GM20431 (cell line): ENCODE results near the gene IFNA4.
"Not testable (repeated sequence)": the region's sequence is repeated elsewhere in the genome, so short reads cannot be mapped to it uniquely, and the experiment has no call there.

Experiments used
- in situ Hi-C: fragments of 300-500 bp; cut with MseI, MboI; formaldehyde crosslinking; loops from one replicate; pipeline ENCODE4 v1.15.0; 2020; ENCODE audit warnings: low sequenced_read_pairs; ENCODE audit not compliant: unreplicated experiment

The IFNA4 gene

GRCh38 chr9:21187487-21187886 lies at the start of gene IFNA4:
Gene IFNA4 (minus strand): TSS chr9:21187587. CDS start chr9:21187531, 56 bp downstream.
- in situ Hi-C loops: not testable (repeated sequence)

GRCh38 chr9:21236360-21236714 lies 49.0 kb upstream of the IFNA4 start:
- in situ Hi-C loops: loop anchor here (25.0 kb wide), 1 partner anchor 551 kb away; no protein-coding TSS in a partner anchor

- in situ Hi-C loops: loop anchor here (25.0 kb wide), 1 partner anchor 552 kb away; no protein-coding TSS in a partner anchor
Measured at GRCh38 chr9:21235468-21236359, 48.3 kb upstream of the IFNA4 start.

GRCh38 chr9:21234153-21234687 lies 46.8 kb upstream of the IFNA4 start:
- in situ Hi-C loops: loop anchor here (25.0 kb wide), 1 partner anchor 553 kb away; no protein-coding TSS in a partner anchor

GRCh38 chr9:21233258-21233657 lies 45.9 kb upstream of the IFNA4 start:
- in situ Hi-C loops: loop anchor here (25.0 kb wide), 1 partner anchor 554 kb away; no protein-coding TSS in a partner anchor

- in situ Hi-C loops: loop anchor here (25.0 kb wide), 1 partner anchor 559 kb away; no protein-coding TSS in a partner anchor
Measured at GRCh38 chr9:21228122-21228521, 40.7 kb upstream of the IFNA4 start, which contains the start of gene IFNA17. Gene IFNA17 (minus strand): TSS chr9:21228222. CDS start chr9:21228173, 49 bp downstream.

- in situ Hi-C loops: not testable (repeated sequence)
Measured at GRCh38 chr9:21217211-21217610, 29.8 kb upstream of the IFNA4 start, which contains the start of gene IFNA16. Gene IFNA16 (minus strand): TSS chr9:21217311. CDS start chr9:21217305, 6 bp downstream.

- in situ Hi-C loops: not testable (repeated sequence)
Measured at GRCh38 chr9:21213411-21214326, 26.3 kb upstream of the IFNA4 start.

GRCh38 chr9:21212160-21212559 lies 24.8 kb upstream of the IFNA4 start:
- in situ Hi-C loops: not testable (repeated sequence)

GRCh38 chr9:21210782-21211181 lies 23.4 kb upstream of the IFNA4 start:
- in situ Hi-C loops: not testable (repeated sequence)

GRCh38 chr9:21210311-21210710 lies 22.9 kb upstream of the IFNA4 start:
- in situ Hi-C loops: no loop called here

GRCh38 chr9:21207043-21207442 lies 19.7 kb upstream of the IFNA4 start, which contains the start of gene IFNA10:
Gene IFNA10 (minus strand): TSS chr9:21207143. CDS start chr9:21207097, 46 bp downstream.
- in situ Hi-C loops: not testable (repeated sequence)

- in situ Hi-C loops: no loop called here
Measured at GRCh38 chr9:21205204-21205603, 17.8 kb upstream of the IFNA4 start.

GRCh38 chr9:21202105-21202504 lies 14.7 kb upstream of the IFNA4 start, which contains the start of gene IFNA7:
Gene IFNA7 (minus strand): TSS chr9:21202205. CDS start chr9:21202165, 40 bp downstream.
- in situ Hi-C loops: not testable (repeated sequence)

- in situ Hi-C loops: not testable (repeated sequence)
Measured at GRCh38 chr9:21194867-21195776, 7.7 kb upstream of the IFNA4 start.

GRCh38 chr9:21182810-21183736 lies 4.3 kb downstream of the IFNA4 start:
- in situ Hi-C loops: not testable (repeated sequence)

GRCh38 chr9:21174671-21175070 lies 12.7 kb downstream of the IFNA4 start:
- in situ Hi-C loops: no loop called here

GRCh38 chr9:21172156-21172555 lies 15.2 kb downstream of the IFNA4 start:
- in situ Hi-C loops: no loop called here
